Colonic mucosa (tissue), 4 donors: Measurements from ENCODE around the gene ZWILCH. TPM values are rescaled to one million over a fixed set of nuclear protein-coding genes. Genes with fewer than 3 reads are reported as not detected.

Source experiments
- DNase-seq: peaks from one replicate; pipeline ENCODE4 v3.0.0-alpha.2; 2020
- H3K27ac ChIP-seq: fragments of 200-600 bp; one replicate; pipeline ENCODE4 v1.8.0; 2021
- H3K27me3 ChIP-seq: fragments of 200-600 bp; one replicate; pipeline ENCODE4 v1.8.0; 2021
- H3K36me3 ChIP-seq: fragments of 200-600 bp; one replicate; pipeline ENCODE4 v1.8.0; 2021
- H3K4me1 ChIP-seq: fragments of 200-600 bp; one replicate; pipeline ENCODE4 v1.8.0; 2021; ENCODE audit warnings: mild to moderate bottlenecking
- H3K4me3 ChIP-seq: fragments of 200-600 bp; one replicate; pipeline ENCODE4 v1.8.0; 2021
- H3K9ac ChIP-seq, 2 donors: one replicate each; pipeline ENCODE4 v1.7.0; 2013; ENCODE audit warnings: control low read depth in 2 of 2, low read depth in 2 of 2, low read length in 2 of 2
- H3K9me3 ChIP-seq: fragments of 200-600 bp; one replicate; pipeline ENCODE4 v1.8.0; 2021
- CTCF ChIP-seq: fragments of 200-600 bp; IDR thresholded peaks from one replicate; pipeline ENCODE4 v1.8.0; 2022; ENCODE audit warnings: antibody characterized with exemption, mild to moderate bottlenecking
- intact Hi-C: fragments of 100-400 bp; cut with DNase I; formaldehyde crosslinking; loops from one replicate; pipeline ENCODE4 v1.14.1; 2022
- total RNA-seq, 2 donors: library from RNA; stranded (reverse); fragmentation: NEBNext Ultra II Directional in 1 of 2; extraction: Animal tissue kit (Norgen Biotek cat#: 25700) in 1 of 2; gene quantifications; one replicate each; pipeline ENCODE4 v1.2.1, GENCODE V29; 2021
- donor health status: healthy.
- donor health status: DM: no; HTN: no; CAD: no.
- donor health status: DM: no; HTN: no; CAD: no.

Gene ZWILCH
- total RNA-seq, 2 donors from 2014 or later, result 8.4 to 20.1 TPM

DNA sequence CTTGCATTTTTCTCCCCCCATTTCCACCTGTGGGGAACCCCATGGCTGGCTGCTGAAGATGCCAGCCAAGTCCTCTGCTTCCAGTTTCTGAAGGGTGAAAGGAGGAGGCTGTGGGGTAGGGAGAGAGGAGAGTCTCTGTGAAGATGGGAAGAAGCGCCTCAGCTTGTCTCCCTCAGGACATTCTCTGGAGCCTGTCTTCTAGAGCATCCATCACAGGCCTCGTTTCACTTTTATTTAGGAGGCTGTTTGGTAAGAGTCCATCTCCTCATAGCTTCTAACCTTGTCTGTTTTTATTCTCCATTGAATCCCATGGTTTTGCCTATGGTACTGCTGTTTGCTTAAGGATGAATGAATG, 69.4 kb downstream of the ZWILCH start:
- Histone ChIP-seq H3K36me3 (no peaks in the 10 kb centered on the region), H3K9ac (no peak overlapping the region), H3K27ac (no peak overlapping the region), H3K4me3 (no peak overlapping the region), H3K4me1 (no peaks in the 10 kb centered on the region), H3K27me3 (no peaks in the 10 kb centered on the region), H3K9me3 (no peaks in the 10 kb centered on the region)
- TF ChIP-seq CTCF, result no peak
- intact Hi-C loops, result no loop called here
- no peak for DNase-seq

DNA sequence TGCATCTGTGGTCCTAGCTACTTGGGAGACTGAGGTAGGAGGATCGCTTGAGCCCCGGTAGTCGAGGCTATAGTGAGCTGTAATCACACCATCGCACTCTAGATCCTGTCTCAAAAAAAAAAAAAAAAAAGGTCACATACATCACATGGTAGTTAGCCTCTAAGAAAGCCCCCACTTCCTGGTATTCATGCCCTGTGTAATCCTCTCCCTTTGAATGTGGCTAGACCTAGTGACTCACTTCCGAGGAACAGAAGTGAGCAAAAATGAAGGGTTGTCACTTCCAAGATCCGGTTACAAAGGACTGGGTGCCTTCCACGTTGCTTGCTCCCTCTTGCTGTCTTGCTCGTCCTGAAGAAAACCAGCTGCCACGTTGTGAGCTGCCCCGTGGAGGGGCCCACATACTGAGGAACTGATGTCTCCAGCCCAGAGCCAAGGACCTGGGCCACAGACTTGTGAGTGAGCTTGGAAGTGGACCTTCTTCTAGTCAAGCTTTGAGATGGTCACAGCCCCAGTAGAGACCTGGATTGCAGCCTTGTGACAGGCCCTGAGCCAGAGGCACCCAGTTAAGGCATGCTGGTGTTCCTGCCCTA, 73.3 kb downstream of the ZWILCH start:
- Histone ChIP-seq H3K4me1 (no peaks in the 10 kb centered on the region), H3K36me3 (no peaks in the 10 kb centered on the region), H3K4me3 (no peak overlapping the region), H3K9ac (no peak overlapping the region), H3K9me3 (no peaks in the 10 kb centered on the region), H3K27me3 (no peaks in the 10 kb centered on the region), H3K27ac (no peak overlapping the region)
- TF ChIP-seq CTCF, result no peak
- no peak for DNase-seq
- intact Hi-C loops, result no loop called here

- intact Hi-C loops, result no loop called here
- TF ChIP-seq CTCF, result no peak
- Histone ChIP-seq H3K27ac (no peak overlapping the region), H3K27me3 (no peaks in the 10 kb centered on the region), H3K9ac (no peak overlapping the region), H3K36me3 (no peaks in the 10 kb centered on the region), H3K4me3 (no peak overlapping the region), H3K9me3 (no peaks in the 10 kb centered on the region), H3K4me1 (no peaks in the 10 kb centered on the region)
- DNase-seq, result no peak
These were observed 75.5 kb downstream of the ZWILCH start for GRCh38 chr15:66580643-66581042.

GRCh38 chr15:66581972-66582537, 76.9 kb downstream of the ZWILCH start:
- H3K4me3 ChIP-seq, result no peak overlapping the region
- no peak for TF ChIP-seq CTCF
- no peaks in the 10 kb centered on the region for H3K4me1 ChIP-seq
- H3K9me3 ChIP-seq, result no peaks in the 10 kb centered on the region
- H3K27me3 ChIP-seq, result no peaks in the 10 kb centered on the region
- intact Hi-C loops, result no loop called here
- no peak overlapping the region for H3K9ac ChIP-seq
- H3K36me3 ChIP-seq, result no peaks in the 10 kb centered on the region
- no peak for DNase-seq
- H3K27ac ChIP-seq, result no peak overlapping the region

GRCh38 chr15:66586155-66586976, 81.2 kb downstream of the ZWILCH start:
- H3K4me3 ChIP-seq, result no peak overlapping the region
- DNase-seq, result no peak
- H3K9me3 ChIP-seq, result no peaks in the 10 kb centered on the region
- no peaks in the 10 kb centered on the region for H3K36me3 ChIP-seq
- TF ChIP-seq CTCF, result no peak
- intact Hi-C loops, result no loop called here
- H3K4me1 ChIP-seq, result no peaks in the 10 kb centered on the region
- H3K27me3 ChIP-seq, result no peaks in the 10 kb centered on the region
- no peak overlapping the region for H3K9ac ChIP-seq
- H3K27ac ChIP-seq, result no peak overlapping the region
